Naive thymus-derived CD8-positive, alpha-beta T cell (primary cell): ENCODE measurements around the gene SLITRK1. TPM values are rescaled to one million over a fixed set of nuclear protein-coding genes. Genes with fewer than 3 reads are reported as not detected.

Experiments used
- ATAC-seq, 2 donors: fragments of 150-1000 bp; cut with Tn5 transposase in 1 of 2; sonication (Bioruptor Pico), chemical (Tn5 transposase) in 1 of 2; 1 replicate in 1 of 2; 2 replicates in 1 of 2; pipeline ENCODE4 v1.10.0; 2021; ENCODE audit warnings: mild to moderate bottlenecking in 2 of 2, moderate library complexity in 2 of 2
- POLR2A ChIA-PET: fragments of 350-600 bp; sonication (Branson Sonifier 250); formaldehyde crosslinking; loops from one replicate; lab custom pipeline; 2021; ENCODE audit warnings: antibody characterized with exemption; lab: Charles Lee
- DNase-seq, 10 donors: peaks; one replicate each; pipeline versions ENCODE4 v3.0.0 to v3.0.0-alpha.2; 2020 to 2022
- H3K27ac Mint-ChIP-seq, 10 donors: one replicate each; pipeline ENCODE4 v1.8.0; 2020 to 2022; ENCODE audit warnings: mild to moderate bottlenecking in 10 of 10, mixed read lengths in 10 of 10, moderate library complexity in 4 of 10, inconsistent platforms in 1 of 10
- H3K27me3 Mint-ChIP-seq, 5 donors: one replicate each; pipeline ENCODE4 v1.8.0; 2021 to 2022; ENCODE audit warnings: mixed read lengths in 5 of 5
- H3K36me3 Mint-ChIP-seq, 3 donors: one replicate each; pipeline ENCODE4 v1.8.0; 2020 to 2022; ENCODE audit warnings: mixed read lengths in 3 of 3, mild to moderate bottlenecking in 2 of 3, inconsistent platforms in 1 of 3
- H3K4me1 Mint-ChIP-seq, 4 donors: one replicate each; pipeline ENCODE4 v1.8.0; 2021 to 2022; ENCODE audit warnings: mixed read lengths in 4 of 4
- H3K4me3 Mint-ChIP-seq, 10 donors: one replicate each; pipeline ENCODE4 v1.8.0; 2020 to 2022; ENCODE audit warnings: mild to moderate bottlenecking in 10 of 10, mixed read lengths in 10 of 10, moderate library complexity in 6 of 10, inconsistent platforms in 1 of 10
- H3K9me3 Mint-ChIP-seq, 9 donors: one replicate each; pipeline ENCODE4 v1.8.0; 2020 to 2022; ENCODE audit warnings: mixed read lengths in 9 of 9, mild to moderate bottlenecking in 3 of 9, inconsistent platforms in 1 of 9, moderate library complexity in 1 of 9
- polyA plus RNA-seq, 3 donors: library from polyadenylated mRNA; unstranded; fragments of 300-500 nt; fragmentation: Illumina TruSeq; gene quantifications; one replicate each; pipeline ENCODE4 v1.2.3, GENCODE V29; 2021
- total RNA-seq, 8 experiments: library from RNA in 2 of 8; stranded (reverse) in 2 of 8; gene quantifications; one replicate each; pipeline ENCODE4 v1.2.3 and lab custom pipeline; 2021 to 2026

Gene SLITRK1, protein sequence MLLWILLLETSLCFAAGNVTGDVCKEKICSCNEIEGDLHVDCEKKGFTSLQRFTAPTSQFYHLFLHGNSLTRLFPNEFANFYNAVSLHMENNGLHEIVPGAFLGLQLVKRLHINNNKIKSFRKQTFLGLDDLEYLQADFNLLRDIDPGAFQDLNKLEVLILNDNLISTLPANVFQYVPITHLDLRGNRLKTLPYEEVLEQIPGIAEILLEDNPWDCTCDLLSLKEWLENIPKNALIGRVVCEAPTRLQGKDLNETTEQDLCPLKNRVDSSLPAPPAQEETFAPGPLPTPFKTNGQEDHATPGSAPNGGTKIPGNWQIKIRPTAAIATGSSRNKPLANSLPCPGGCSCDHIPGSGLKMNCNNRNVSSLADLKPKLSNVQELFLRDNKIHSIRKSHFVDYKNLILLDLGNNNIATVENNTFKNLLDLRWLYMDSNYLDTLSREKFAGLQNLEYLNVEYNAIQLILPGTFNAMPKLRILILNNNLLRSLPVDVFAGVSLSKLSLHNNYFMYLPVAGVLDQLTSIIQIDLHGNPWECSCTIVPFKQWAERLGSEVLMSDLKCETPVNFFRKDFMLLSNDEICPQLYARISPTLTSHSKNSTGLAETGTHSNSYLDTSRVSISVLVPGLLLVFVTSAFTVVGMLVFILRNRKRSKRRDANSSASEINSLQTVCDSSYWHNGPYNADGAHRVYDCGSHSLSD
- total RNA-seq (not detected), polyA plus RNA-seq (not detected), total RNA-seq (lab: John Stamatoyannopoulos, UW) (0 reads per million in 6 experiments)

DNA sequence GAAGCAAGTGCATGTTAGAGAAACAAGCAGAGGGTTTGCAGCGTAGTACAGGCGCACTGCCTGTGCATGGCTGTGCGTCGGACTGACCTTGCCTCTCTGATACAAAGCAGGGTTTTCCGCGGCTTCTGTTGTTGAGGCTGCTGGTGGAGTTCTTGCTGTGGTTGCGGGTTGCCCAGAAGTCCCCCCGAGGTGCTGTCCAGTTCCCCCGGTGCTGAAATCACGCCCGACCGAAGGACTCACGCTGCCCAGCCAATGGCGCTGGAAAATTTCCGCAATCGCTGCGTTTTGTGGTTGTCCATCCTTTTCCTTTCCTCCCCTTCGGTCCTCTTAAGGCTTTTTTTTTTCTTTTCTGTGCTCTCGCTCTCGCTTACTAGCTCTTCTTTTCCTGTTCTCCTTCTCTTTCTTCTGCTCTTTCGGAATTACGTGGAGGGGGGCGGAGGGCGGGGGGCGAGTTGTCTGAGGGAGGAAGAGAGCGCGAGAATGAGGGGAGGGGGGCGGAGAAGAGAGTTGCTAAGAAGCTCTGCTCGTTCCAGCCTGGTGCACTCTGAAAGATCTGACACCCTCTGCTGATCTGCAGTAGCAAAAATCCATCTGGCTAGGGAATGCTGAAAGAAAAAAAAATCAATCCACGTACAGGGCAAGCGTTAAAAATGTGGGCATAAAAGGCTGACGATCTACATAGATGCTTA is at the start of gene SLITRK1:
Gene SLITRK1, minus strand, starts transcription at position 558 of the 689 bp plus-strand sequence. CDS start 967 bp downstream, outside the sequence.
- no peak within 1 kb of the TSS for H3K27ac Mint-ChIP-seq
- ATAC-seq, result no peak
- H3K9me3 Mint-ChIP-seq, result peaks cover 0 to 25% (median 4%) of the 10 kb centered on the region in 9 donors
- H3K4me1 Mint-ChIP-seq, result peaks cover 8 to 30% (median 15%) of the 10 kb centered on the region in 4 donors
- POLR2A ChIA-PET, result interaction anchor here (0.6 kb wide), 1 partner anchor 38 kb away, joined by 3 read pairs; no protein-coding TSS in a partner anchor
- H3K4me3 Mint-ChIP-seq, result peak within 1 kb of the TSS in 4 of 10 donors; percentile 6 to 61 (median 36)
- H3K36me3 Mint-ChIP-seq, result peaks cover 0 to 28% (median 2%) of the 10 kb centered on the region in 3 donors
- peak in 3 of 10 donors; percentile 1 to 24 (median 4) for DNase-seq
- peaks cover 38 to 72% (median 50%) of the 10 kb centered on the region in 5 donors for H3K27me3 Mint-ChIP-seq

DNA sequence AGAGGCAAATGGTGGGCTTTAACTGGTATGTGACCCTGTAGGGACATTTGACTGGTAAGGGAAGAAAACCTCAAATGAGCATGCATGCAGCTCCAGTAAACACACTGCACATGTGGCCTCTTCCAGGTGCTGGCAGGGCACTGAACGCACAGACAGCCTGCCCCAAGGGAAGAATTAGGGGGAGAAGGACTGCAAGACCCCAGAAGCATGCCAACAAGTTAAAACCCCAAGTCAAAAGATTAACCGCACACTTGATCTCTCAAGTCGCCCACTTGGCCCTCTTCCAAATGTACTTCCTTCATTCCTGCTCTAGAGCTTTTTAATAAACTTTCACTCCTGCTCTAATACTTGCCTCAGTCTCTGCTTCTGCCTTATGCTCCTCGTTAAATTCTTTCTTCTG is 46.9 kb upstream of the SLITRK1 start:
- no peak for DNase-seq
- POLR2A ChIA-PET, result no interaction called here
- peaks cover 0 to 10% (median 0%) of the 10 kb centered on the region in 5 donors for H3K27me3 Mint-ChIP-seq
- ATAC-seq, result no peak
- peaks cover 0 to 6% (median 0%) of the 10 kb centered on the region in 9 donors for H3K9me3 Mint-ChIP-seq
- H3K4me1 Mint-ChIP-seq, result no peaks in the 10 kb centered on the region
- no peaks in the 10 kb centered on the region for H3K36me3 Mint-ChIP-seq
- H3K27ac Mint-ChIP-seq, result no peak overlapping the region
- H3K4me3 Mint-ChIP-seq, result no peak overlapping the region

DNA sequence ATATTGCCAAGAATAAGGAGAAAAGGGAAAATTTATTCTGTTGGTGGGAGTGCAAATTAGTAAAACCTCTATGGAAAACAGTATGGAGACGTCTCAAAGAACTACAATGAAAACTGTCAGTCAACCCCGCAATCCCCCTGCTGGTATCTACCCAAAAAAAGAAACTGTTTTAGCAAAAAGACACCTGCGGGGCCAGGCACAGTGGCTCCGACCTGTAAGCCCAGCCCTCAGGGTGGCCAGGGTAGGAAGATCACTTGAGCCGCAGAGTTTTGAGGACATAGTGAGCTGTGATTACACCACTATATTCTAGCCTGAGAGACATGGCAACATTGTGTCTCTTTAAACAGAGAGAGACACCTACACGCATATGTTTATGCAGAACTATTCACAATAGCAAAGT is 37.5 kb upstream of the SLITRK1 start:
- ATAC-seq, result no peak

DNA sequence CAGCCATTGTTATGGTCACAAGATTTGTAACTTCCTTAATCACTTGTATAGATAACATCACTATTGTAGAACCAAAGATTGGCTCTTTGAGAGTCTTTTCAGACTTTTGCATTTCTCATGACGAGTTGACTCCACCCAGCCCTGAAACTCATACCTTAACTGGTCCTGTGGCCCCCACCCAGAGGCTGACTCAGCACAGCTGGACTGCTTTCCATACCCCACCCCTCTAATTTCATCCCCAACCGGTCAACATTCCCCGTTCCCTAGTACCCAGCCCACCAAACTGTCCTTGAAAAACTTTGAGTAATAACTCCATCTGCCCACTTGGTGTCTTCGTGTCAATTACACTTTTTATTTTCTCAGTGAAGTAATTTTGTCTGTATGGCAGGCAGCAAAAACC is 32.1 kb upstream of the SLITRK1 start:
- Mint-ChIP-seq H3K4me1 (no peaks in the 10 kb centered on the region), H3K4me3 (no peak overlapping the region), H3K27me3 (peaks cover 0 to 12% (median 0%) of the 10 kb centered on the region in 5 donors), H3K36me3 (no peaks in the 10 kb centered on the region), H3K9me3 (peaks cover 0 to 5% (median 0%) of the 10 kb centered on the region in 9 donors), H3K27ac (no peak overlapping the region)
- POLR2A ChIA-PET, result no interaction called here
- DNase-seq (no peak), ATAC-seq (no peak)

More for the DNA sequence above, 37.5 kb upstream of the SLITRK1 start:
- Mint-ChIP-seq H3K9me3 (no peaks in the 10 kb centered on the region), H3K36me3 (no peaks in the 10 kb centered on the region), H3K4me1 (no peaks in the 10 kb centered on the region), H3K27ac (no peak overlapping the region), H3K4me3 (no peak overlapping the region), H3K27me3 (no peaks in the 10 kb centered on the region)
- DNase-seq, result no peak
- POLR2A ChIA-PET, result no interaction called here

DNA sequence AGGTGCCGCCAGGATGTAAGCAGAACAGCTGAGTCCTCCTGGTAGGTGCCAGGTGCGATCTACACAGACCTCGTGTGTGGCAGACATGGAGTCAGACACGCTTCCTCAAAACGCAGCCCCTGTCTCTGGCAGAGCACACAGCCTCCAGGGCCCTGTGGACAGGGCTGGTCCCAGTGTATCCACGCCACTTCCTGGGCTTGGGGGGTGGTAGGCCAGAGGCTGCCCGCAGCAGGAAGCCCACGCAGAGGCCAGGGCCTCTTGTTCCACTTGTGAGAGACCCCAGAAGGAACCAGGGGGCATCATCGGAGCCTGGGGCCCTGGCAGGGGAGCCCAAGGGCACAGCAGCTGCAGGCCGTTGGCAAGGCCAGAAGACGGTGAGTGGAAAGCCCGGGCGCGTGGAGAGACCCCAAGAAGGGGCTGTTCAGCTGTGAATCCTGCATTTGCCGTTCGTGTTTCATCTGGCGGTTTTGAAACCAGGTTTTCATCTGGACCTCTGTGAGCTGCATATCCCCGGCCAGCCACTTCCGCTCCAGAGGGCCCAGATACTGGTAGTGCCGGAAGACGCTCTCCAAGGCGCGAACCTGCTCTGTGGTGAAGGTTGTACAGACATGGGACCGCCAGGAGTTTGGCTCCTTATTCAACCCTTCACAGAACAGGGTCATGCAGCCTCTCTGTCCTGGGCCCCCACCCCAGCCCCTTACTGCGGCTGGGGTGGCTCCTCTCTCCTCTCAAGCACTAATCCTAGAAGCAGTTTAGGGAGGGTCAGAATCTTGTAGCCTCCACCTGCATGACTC is 25.1 kb upstream of the SLITRK1 start:
- no peaks in the 10 kb centered on the region for H3K36me3 Mint-ChIP-seq
- no peaks in the 10 kb centered on the region for H3K4me1 Mint-ChIP-seq
- no peak overlapping the region for H3K27ac Mint-ChIP-seq
- ATAC-seq, result no peak
- no peak for DNase-seq
- POLR2A ChIA-PET, result no interaction called here
- H3K9me3 Mint-ChIP-seq, result peaks cover 0 to 13% (median 0%) of the 10 kb centered on the region in 9 donors
- no peak overlapping the region for H3K4me3 Mint-ChIP-seq
- H3K27me3 Mint-ChIP-seq, result peaks cover 0 to 12% (median 0%) of the 10 kb centered on the region in 5 donors

DNA sequence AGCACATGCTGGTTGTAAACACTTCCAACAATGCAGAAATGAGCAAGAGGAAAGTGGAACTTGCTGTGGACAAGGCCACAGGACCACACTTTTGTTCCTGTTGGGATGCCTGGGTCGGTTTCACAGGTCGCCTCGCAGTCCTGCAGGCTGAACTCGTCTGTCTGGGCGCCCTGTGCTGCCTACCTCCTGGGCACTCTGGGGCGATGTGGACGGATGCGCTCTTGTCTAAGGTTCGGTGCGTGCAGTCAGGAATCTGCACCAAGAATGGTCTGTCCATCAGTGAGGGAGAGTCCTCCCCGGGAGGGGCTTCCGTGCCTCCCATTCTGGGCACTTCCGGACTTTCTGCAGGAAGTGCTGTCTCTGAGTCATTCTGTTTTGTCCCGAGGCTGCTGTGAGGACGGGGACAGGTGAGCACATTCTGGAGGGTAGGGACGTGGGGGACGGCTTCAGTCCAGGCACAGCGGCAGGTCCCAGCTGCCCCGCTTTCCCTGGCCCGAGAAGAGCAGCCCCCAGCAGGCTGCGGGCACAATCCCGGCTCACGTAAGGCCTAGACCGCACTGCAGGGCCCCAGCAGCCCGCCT is 24.1 kb upstream of the SLITRK1 start:
- ATAC-seq, result no peak
- Mint-ChIP-seq H3K4me3 (no peak overlapping the region), H3K27me3 (peaks cover 0 to 12% (median 0%) of the 10 kb centered on the region in 5 donors), H3K9me3 (peaks cover 0 to 14% (median 0%) of the 10 kb centered on the region in 9 donors), H3K36me3 (no peaks in the 10 kb centered on the region), H3K4me1 (no peaks in the 10 kb centered on the region), H3K27ac (no peak overlapping the region)
- POLR2A ChIA-PET, result no interaction called here
- DNase-seq, result no peak

DNA sequence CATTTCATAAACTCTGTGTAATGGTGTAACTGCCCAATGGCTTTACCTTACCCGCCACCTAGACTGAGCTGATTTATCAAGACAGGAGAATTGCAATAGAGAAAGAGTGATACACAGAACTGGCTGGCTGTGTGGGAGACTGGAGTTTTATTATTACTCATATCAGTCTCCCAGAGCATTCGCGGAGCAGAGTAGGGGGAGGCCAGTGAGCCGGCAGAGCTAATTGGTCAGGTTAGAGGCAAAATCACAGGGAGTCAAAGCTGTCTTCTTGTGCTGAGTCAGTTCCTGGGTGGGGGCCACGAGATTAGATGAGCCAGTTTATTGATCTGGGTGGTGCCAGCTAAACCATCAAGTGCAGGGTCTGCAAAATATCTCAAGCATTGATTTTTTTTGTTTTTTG is 23.4 kb upstream of the SLITRK1 start:
- POLR2A ChIA-PET, result no interaction called here
- Mint-ChIP-seq H3K4me1 (no peaks in the 10 kb centered on the region), H3K36me3 (no peaks in the 10 kb centered on the region), H3K27me3 (peaks cover 0 to 8% (median 0%) of the 10 kb centered on the region in 5 donors), H3K27ac (no peak overlapping the region), H3K9me3 (peaks cover 0 to 14% (median 0%) of the 10 kb centered on the region in 9 donors), H3K4me3 (no peak overlapping the region)
- ATAC-seq (no peak), DNase-seq (no peak)

DNA sequence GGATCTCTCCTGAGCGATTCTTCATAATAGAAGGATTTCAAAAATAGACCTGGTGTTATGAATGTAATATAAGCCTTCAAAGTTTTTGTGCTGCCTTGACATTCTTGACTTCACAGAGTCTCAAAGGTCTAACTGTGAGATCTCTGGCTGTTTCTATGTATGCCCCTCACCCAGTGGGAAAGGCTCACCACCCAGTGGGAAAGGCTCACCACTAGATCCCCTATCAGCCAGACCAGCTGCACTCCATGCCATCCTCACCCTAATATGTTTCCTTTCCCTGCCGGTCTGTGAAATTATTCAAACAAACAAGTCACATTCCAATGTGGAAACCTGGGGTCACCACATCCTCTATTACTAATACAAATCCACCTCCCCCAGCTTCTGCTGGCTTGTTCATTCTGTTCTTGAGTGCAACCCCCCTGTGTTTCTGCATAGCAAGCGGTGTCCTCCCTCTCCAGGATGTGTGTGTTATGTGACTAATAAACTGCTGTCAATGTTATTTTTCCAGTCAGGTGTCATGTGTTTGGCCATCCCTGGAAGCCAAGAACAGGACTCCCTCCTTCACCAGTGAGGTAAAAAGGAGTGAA is 13.8 kb upstream of the SLITRK1 start:
- Mint-ChIP-seq H3K4me1 (no peaks in the 10 kb centered on the region), H3K4me3 (no peak overlapping the region), H3K36me3 (no peaks in the 10 kb centered on the region), H3K27me3 (peaks cover 0 to 3% (median 0%) of the 10 kb centered on the region in 5 donors), H3K9me3 (peaks cover 0 to 5% (median 0%) of the 10 kb centered on the region in 9 donors), H3K27ac (no peak overlapping the region)
- ATAC-seq (no peak), DNase-seq (no peak)
- POLR2A ChIA-PET, result no interaction called here

DNA sequence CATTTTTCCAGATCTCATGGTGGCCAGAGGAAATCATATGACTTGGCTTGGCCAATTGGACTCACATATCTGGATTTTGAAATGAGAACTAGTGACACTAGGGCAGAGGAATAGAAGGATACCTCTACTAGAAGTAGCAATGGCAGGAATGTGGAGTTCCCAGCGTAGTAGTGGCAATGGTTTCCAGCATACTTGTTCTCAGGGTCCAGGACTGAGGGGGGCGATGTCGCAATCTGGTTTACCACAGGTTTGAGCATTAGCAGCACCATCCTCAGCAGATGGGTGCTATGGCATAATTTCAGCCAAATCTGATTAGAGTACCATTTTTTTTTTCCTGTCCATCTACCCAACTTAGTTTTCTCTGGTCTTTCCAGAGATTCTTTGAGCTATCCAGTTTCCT is 8.1 kb upstream of the SLITRK1 start:
- no peaks in the 10 kb centered on the region for H3K4me1 Mint-ChIP-seq
- H3K27ac Mint-ChIP-seq, result no peak overlapping the region
- no peaks in the 10 kb centered on the region for H3K27me3 Mint-ChIP-seq
- peaks cover 0 to 4% (median 0%) of the 10 kb centered on the region in 9 donors for H3K9me3 Mint-ChIP-seq
- POLR2A ChIA-PET, result no interaction called here
- H3K4me3 Mint-ChIP-seq, result no peak overlapping the region
- H3K36me3 Mint-ChIP-seq, result no peaks in the 10 kb centered on the region
- no peak for ATAC-seq
- no peak for DNase-seq

DNA sequence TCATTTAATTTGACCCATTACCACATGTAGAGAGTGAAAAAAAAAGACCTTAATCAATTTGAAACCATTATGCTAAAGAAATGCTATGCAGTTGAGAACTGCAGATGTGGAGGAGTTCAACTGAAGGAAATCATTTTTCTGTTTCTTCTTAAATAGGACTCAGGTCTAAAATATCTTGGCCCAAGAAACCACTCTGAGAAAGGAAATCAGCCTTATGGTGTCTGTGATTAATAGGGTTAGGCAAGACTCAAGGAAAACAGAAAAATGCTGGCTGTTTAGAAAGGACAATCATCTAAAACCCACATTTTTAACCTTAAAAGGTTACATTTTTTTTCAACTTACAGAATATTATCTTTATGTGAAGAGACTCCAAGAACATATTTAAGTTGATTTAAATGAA is 1.9 kb upstream of the SLITRK1 start:
- H3K36me3 Mint-ChIP-seq, result peaks cover 0 to 27% (median 2%) of the 10 kb centered on the region in 3 donors
- peaks cover 0 to 22% (median 3%) of the 10 kb centered on the region in 9 donors for H3K9me3 Mint-ChIP-seq
- POLR2A ChIA-PET, result no interaction called here
- H3K4me3 Mint-ChIP-seq, result no peak overlapping the region
- no peak overlapping the region for H3K27ac Mint-ChIP-seq
- no peak for ATAC-seq
- peaks cover 31 to 52% (median 40%) of the 10 kb centered on the region in 5 donors for H3K27me3 Mint-ChIP-seq
- peaks cover 6 to 26% (median 14%) of the 10 kb centered on the region in 4 donors for H3K4me1 Mint-ChIP-seq
- DNase-seq, result no peak

DNA sequence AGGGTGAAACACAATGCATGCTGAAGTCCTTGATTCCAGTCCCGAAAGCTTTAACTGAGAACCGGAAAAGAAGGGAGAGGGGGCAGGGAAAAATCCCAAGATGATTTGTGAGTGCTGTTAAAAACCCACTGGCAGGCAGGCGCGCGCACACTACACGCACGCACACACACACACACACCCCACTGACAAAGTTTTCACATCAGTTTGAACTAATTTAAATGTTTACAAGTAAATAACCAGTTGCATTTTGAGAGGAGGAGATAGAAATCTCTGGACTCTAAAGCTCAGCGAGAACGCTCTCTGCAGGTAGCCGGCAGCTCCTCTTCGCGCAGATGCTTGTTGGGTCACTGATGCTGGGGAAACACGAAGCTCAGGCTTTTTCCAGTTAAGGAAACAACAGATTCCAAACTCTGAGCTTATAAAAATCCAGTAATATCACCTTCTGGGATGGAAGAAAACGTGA is 818 bp upstream of the SLITRK1 start:
- H3K27ac Mint-ChIP-seq, result no peak overlapping the region
- H3K27me3 Mint-ChIP-seq, result peaks cover 38 to 62% (median 47%) of the 10 kb centered on the region in 5 donors
- DNase-seq, result no peak
- H3K4me1 Mint-ChIP-seq, result peaks cover 8 to 30% (median 15%) of the 10 kb centered on the region in 4 donors
- POLR2A ChIA-PET, result no interaction called here
- H3K36me3 Mint-ChIP-seq, result peaks cover 0 to 28% (median 2%) of the 10 kb centered on the region in 3 donors
- H3K4me3 Mint-ChIP-seq, result no peak overlapping the region
- H3K9me3 Mint-ChIP-seq, result peaks cover 0 to 25% (median 4%) of the 10 kb centered on the region in 9 donors
- ATAC-seq, result no peak
